ENCODE measurements around the gene SPINT1.

The SPINT1 gene

GRCh38 chr15:40863660-40864270 lies 19.9 kb downstream of the SPINT1 start:
- H3K27ac ChIP-seq = no peak overlapping the region
- no peak for TF ChIP-seq CTCF (conservative IDR thresholded peaks at IDR 0.05)

DNA sequence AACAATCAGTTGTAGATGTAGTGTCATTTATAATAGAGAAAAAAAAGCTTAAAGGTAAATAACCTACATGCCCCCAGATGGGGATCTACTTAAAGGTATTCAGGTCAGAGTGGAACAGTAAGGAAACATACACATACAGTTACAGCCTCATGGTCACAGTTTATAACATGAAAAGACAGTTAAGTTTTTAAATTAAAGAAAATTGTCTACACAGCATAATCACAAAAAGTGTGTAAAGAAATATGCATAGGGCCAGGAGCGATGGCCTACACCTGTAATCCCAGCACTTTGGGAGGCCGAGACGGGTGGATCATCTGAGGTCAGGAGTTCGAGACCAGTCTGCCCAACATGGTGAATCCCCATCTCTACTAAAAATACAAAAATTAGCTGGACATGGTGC lies 23.4 kb downstream of the SPINT1 start:
- TF ChIP-seq CTCF (conservative IDR thresholded peaks at IDR 0.05) = no peak
- no peak overlapping the region for H3K27ac ChIP-seq

GRCh38 chr15:40869686-40870085 lies 25.8 kb downstream of the SPINT1 start:
- TF ChIP-seq CTCF (conservative IDR thresholded peaks at IDR 0.05) = no peak
- no peak overlapping the region for H3K27ac ChIP-seq

- no peak overlapping the region for H3K27ac ChIP-seq
- no peak for TF ChIP-seq CTCF (conservative IDR thresholded peaks at IDR 0.05)
These were observed 26.9 kb downstream of the SPINT1 start for GRCh38 chr15:40870716-40871115.

GRCh38 chr15:40871749-40872617 lies 28.1 kb downstream of the SPINT1 start:
- no peak overlapping the region for H3K27ac ChIP-seq
- no peak for TF ChIP-seq CTCF (conservative IDR thresholded peaks at IDR 0.05)

- no peak for TF ChIP-seq CTCF (conservative IDR thresholded peaks at IDR 0.05)
- H3K27ac ChIP-seq = peak overlapping the region; percentile 71
These were observed 29.2 kb downstream of the SPINT1 start for GRCh38 chr15:40872791-40873693.

All from VCaP (cell line).